ENCODE measurements around the gene RLN3. TPM values are rescaled to one million over a fixed set of nuclear protein-coding genes. Genes with fewer than 3 reads are reported as not detected.

The RLN3 gene
- total and polyA plus RNA-seq, 10 of the 15 experiments (the other 5 are each of a cell fraction or from before 2014, with no cell fraction given): not detected

- 39% methylated on average over 18 of the region's 19 CpGs for WGBS (ENCODE audit: insufficient coverage, insufficient replicate concordance, low lambda C conversion rate, missing lambda C conversion rate)
- Histone ChIP-seq H3K27me3 (replicated peaks in 1 of 2; ENCODE audit: control insufficient read depth in 2 of 2, insufficient read depth in 2 of 2, low read length in 1 of 2) (peaks cover 0 to 6% of the 10 kb centered on the region in 2 experiments), H3K9ac (ENCODE audit: control insufficient read depth, insufficient read depth, low read length) (no peak overlapping the region), H2AFZ (ENCODE audit: control insufficient read depth, low read depth, low read length) (no peak overlapping the region), H3K79me2 (ENCODE audit: control insufficient read depth, insufficient read depth, low read length) (no peaks in the 10 kb centered on the region), H3K4me1 (ENCODE audit: control insufficient read depth, insufficient read depth, low read length) (no peaks in the 10 kb centered on the region), H3K4me2 (ENCODE audit: control insufficient read depth, insufficient read depth) (no peak overlapping the region), H3K36me3 (ENCODE audit: control insufficient read depth in 2 of 2, insufficient read depth in 2 of 2, low read length in 1 of 2) (peaks cover 0 to 3% of the 10 kb centered on the region in 2 experiments; a peak in 3 of 4 replicates), H3K9me3 (replicated peaks; ENCODE audit: control insufficient read depth, insufficient read depth, low read length) (no peaks in the 10 kb centered on the region), H4K20me1 (ENCODE audit: control insufficient read depth, insufficient read depth) (no peaks in the 10 kb centered on the region; the same call in 1 of the 2 replicates), H3K4me3 (no peak overlapping the region), H3K27ac (ENCODE audit: control insufficient read depth, insufficient read depth) (no peak overlapping the region)
- intact Hi-C loops (cut with micrococcal nuclease; ENCODE audit: unreplicated experiment): no loop called here
- ChIA-PET RAD21 (ENCODE audit: unreplicated experiment) (interaction anchor here (1.2 to 1.4 kb wide), 2 partner anchors 104 to 178 kb away, joined by 3 read pairs; no protein-coding TSS in a partner anchor), CTCF (interaction anchor here (0.7 to 5.3 kb wide), 8 partner anchors 9 to 910 kb away, joined by 3 to 60 read pairs (median 4); partner anchors contain the start of genes IL27RA and MISP3), POLR2A (interaction anchor here (0.7 kb wide), 1 partner anchor 59 kb away, joined by 3 read pairs; no protein-coding TSS in a partner anchor), SMC1A (ENCODE audit: uncharacterized antibody, unreplicated experiment) (no interaction called here)
- no TSS peak for BruUV-seq (replicated peaks)
- DNase-seq (ENCODE audit: low read depth, low spot score) (no peak), FAIRE-seq (no peak), ATAC-seq (no peak)
- in situ Hi-C loops (cut with MboI): loop anchor here (25.0 kb wide), 1 partner anchor 770 kb away; no protein-coding TSS in a partner anchor
- TF ChIP-seq MYB (IDR thresholded peaks at IDR 0.05; ENCODE audit: borderline replicate concordance, low read depth, low read length): no peak
- TF ChIP-seq BCLAF1 (IDR thresholded peaks at IDR 0.05): no peak
- TF ChIP-seq USF1 (IDR thresholded peaks at IDR 0.05; ENCODE audit: borderline replicate concordance, extremely low read length, insufficient read depth, low read depth, low read length): no peak
- no peak for TF ChIP-seq TARDBP (IDR thresholded peaks at IDR 0.05; ENCODE audit: borderline replicate concordance)
- no peak for TF ChIP-seq MXI1 (IDR thresholded peaks at IDR 0.05; ENCODE audit: low read depth, low read length)
- TF ChIP-seq EP300 (IDR thresholded peaks at IDR 0.05; ENCODE audit: borderline replicate concordance in 1 of 2, control insufficient read depth in 1 of 2, low read depth in 2 of 2, low read length in 2 of 2): no peak
- TF ChIP-seq MEF2B (IDR thresholded peaks at IDR 0.05; ENCODE audit: partially characterized antibody, poor library complexity, severe bottlenecking): no peak
- no peak for TF ChIP-seq JUNB (IDR thresholded peaks at IDR 0.05)
- TF ChIP-seq EGR1 (IDR thresholded peaks at IDR 0.05; ENCODE audit: borderline replicate concordance in 1 of 2, low read depth in 2 of 2, low read length in 2 of 2): no peak
- TF ChIP-seq CTCF (IDR thresholded peaks at IDR 0.05 in 2 of 3, conservative IDR thresholded peaks at IDR 0.05 in 1 of 3; ENCODE audit: control insufficient read depth in 2 of 3, extremely low read depth in 1 of 3, insufficient read depth in 1 of 3, low read depth in 3 of 3, low read length in 3 of 3): no peak
- no peak for TF ChIP-seq ZNF217 (IDR thresholded peaks at IDR 0.05)
- no peak for TF ChIP-seq ZBTB11 (CRISPR knock-in tag; IDR thresholded peaks at IDR 0.05)
- no peak for TF ChIP-seq STAT1 (conservative IDR thresholded peaks at IDR 0.05)
These were observed 28.9 kb downstream of the RLN3 start for GRCh38 chr19:14056741-14057356.
